Measurements from ENCODE around the gene LDLRAD4.

GRCh38 chr18:13605901-13606300, 387.3 kb downstream of the LDLRAD4 start:
- no peak for TF ChIP-seq CTCF (IDR thresholded peaks at IDR 0.05)
- no peak for TF ChIP-seq POLR2A (IDR thresholded peaks at IDR 0.05)
